ENCODE data around the gene KIF18B.

KIF18B gene

DNA sequence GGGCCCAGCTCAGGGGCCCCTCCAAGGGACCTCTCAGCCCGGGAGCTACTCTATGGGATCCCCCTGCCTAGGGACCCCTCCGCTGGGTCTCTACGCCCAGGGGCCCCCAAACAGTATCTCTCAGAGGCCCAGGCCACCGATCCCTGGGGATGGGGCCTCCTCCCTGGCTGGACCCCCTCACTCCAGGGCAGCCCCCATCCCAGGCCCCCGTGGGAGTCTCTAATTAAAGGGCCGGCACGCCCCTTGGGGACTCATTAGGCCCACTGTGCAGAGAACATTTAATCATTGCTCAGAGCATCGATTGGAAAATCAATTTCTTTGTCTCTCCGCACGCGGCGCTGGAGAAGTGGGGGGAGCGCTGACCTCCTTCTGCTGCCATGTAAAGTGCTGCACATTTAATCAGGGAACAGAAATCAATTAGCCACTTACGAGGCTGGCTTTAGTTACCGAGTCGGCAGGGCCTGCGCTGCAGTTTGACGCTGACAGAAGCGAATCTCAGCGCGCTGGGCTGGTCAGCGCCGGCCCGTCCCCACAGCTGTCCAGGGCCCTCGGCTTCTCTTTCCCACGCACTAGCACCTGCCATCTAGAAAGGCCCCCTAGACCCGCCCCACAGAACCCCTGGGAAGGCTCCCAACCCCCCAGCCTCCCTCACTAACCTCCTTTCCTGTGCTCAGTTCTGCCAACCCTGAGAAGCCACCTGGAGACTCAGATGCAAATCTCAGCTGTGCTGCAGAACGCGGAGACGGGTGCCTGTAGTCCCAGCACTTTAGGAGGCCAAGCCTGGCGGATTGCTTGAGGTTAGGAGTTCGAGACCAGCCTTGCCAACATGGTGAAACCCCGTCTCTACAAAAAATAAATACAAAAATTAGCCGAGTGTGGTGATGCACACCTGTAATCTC lies 40.7 kb upstream of the KIF18B start:
- POLR2A ChIA-PET = no interaction called here
- CTCF ChIA-PET = interaction anchor here (1.4 to 1.6 kb wide), 2 partner anchors 10 to 67 kb away, joined by 3 to 5 read pairs; no protein-coding TSS in a partner anchor
- DNase-seq = no peak
- Histone ChIP-seq H3K9me3 (ENCODE audit: control extremely low read depth in 1 of 5, control insufficient read depth in 4 of 5, insufficient read depth in 2 of 5, low read depth in 1 of 5, low read length in 4 of 5) (no peaks in the 10 kb centered on the region), H3K36me3 (ENCODE audit: control insufficient read depth in 4 of 4, insufficient read depth in 4 of 4, low read length in 3 of 4) (no peaks in the 10 kb centered on the region), H3K27ac (ENCODE audit: insufficient read depth in 1 of 2, low read depth in 1 of 2, low read length in 2 of 2, poor library complexity in 1 of 2, severe bottlenecking in 2 of 2) (no peak overlapping the region), H3K27me3 (replicated peaks in 2 of 5; ENCODE audit: control insufficient read depth in 4 of 5, insufficient read depth in 5 of 5, low read length in 4 of 5) (peaks cover 3 to 56% (median 25%) of the 10 kb centered on the region in 5 experiments), H3K4me3 (ENCODE audit: control insufficient read depth in 1 of 7, extremely low read depth in 1 of 7, insufficient read depth in 4 of 7, low read depth in 2 of 7, low read length in 6 of 7) (no peak overlapping the region), H3K4me1 (ENCODE audit: control extremely low read depth in 1 of 4, control insufficient read depth in 4 of 4, insufficient read depth in 4 of 4, low read length in 3 of 4) (peaks cover 0 to 8% (median 3%) of the 10 kb centered on the region in 4 experiments)
- WGBS (ENCODE audit: insufficient coverage) = 40% methylated on average over 33 of the region's 34 CpGs

DNA sequence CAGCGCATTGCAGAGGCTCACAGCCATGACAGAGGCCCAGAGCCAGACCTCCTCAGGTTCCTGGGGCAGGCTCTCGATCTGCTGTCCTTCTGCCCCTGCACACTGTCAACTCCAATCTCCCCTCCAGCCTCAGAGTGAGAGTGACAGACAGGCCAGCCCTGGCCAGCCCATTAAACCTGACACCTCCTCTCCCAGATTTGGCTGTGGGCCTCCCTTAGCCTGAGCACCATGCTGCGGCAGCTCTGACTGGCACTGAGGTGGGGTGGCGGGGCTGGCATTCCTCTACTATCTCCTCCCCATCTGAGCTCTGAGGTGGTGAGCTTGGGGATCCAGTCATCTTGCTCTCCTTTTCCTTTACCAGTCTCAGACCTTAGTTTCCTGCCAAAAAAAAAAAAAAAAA lies 36.0 kb upstream of the KIF18B start:
- WGBS (ENCODE audit: insufficient coverage) = 81% methylated on average over 3 of the region's 4 CpGs
- no peak for DNase-seq
- ChIA-PET POLR2A (no interaction called here), CTCF (no interaction called here)
- H3K36me3 ChIP-seq (ENCODE audit: control insufficient read depth in 4 of 4, insufficient read depth in 4 of 4, low read length in 3 of 4) = no peaks in the 10 kb centered on the region
- no peak overlapping the region for H3K4me3 ChIP-seq (ENCODE audit: control insufficient read depth in 1 of 7, extremely low read depth in 1 of 7, insufficient read depth in 4 of 7, low read depth in 2 of 7, low read length in 6 of 7)
- peaks cover 3 to 78% (median 25%) of the 10 kb centered on the region in 5 experiments for H3K27me3 ChIP-seq (replicated peaks in 2 of 5; ENCODE audit: control insufficient read depth in 4 of 5, insufficient read depth in 5 of 5, low read length in 4 of 5)
- H3K9me3 ChIP-seq (ENCODE audit: control extremely low read depth in 1 of 5, control insufficient read depth in 4 of 5, insufficient read depth in 2 of 5, low read depth in 1 of 5, low read length in 4 of 5) = no peaks in the 10 kb centered on the region
- peaks cover 0 to 8% (median 3%) of the 10 kb centered on the region in 4 experiments for H3K4me1 ChIP-seq (ENCODE audit: control extremely low read depth in 1 of 4, control insufficient read depth in 4 of 4, insufficient read depth in 4 of 4, low read length in 3 of 4)
- no peak overlapping the region for H3K27ac ChIP-seq (ENCODE audit: insufficient read depth in 1 of 2, low read depth in 1 of 2, low read length in 2 of 2, poor library complexity in 1 of 2, severe bottlenecking in 2 of 2)

DNA sequence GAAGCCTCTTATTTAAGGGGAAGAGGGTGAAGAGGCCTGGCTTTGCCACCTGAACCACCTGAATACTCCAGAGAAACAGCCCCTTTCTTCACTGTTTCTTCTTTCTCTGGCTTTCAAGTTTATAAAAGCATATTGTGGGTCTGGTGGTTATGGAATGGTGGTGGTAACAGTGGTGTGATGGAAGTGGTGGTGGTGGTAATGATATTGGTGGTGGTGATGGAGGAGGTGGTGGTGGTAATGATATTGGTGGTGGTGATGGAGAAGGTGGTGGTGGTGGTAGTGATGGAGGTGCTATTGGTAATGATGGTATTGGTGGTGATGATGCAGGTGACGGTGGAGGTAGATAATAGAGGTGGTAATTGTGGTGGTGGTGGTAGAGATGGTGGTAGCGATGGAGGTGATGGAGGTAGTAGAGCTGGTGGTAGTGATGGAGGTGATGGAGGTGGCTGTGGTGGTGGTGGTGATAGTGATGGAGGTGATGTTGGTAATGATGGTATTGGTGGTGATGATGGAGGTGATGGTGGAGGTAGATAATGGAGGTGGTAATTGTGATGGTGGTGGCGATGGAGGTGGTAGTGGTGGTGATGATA lies 34.6 kb upstream of the KIF18B start:
- WGBS (ENCODE audit: insufficient coverage) = 100% methylated on average over 3 of the region's 3 CpGs

DNA sequence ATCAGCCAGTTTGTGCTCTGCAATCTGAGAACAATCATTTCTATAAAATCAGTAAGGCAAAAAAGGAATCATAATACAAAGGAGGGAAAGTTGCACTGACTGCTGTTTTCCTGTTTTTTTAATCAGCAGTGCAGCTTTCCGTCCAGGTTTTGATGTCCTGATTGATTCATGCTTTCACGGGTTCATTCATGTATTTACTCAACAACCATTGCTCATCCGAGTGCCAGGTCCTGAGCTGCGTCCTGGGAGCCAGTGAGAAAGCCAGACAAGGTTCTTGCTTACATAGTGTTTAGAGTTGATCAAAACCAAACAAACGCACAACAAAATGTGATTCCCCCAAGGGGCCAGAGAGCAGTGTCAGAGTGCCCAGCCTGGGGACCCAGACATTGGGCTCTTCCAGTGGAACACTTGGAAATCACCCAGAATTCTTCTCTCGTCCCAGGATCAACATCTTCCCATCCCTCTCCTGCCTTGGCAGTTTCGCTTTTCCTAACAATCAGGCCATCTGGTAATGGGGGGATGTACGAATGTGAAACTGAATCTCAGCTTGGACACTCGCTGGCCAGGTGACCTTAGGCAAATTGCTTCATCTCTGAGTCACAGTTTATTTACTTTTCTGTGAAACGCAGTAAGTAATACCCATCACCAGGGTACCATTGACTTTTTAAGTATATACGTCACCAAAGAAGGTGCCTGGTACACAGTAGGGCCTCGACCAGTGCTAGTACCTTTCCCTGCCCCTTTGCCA lies 33.8 kb upstream of the KIF18B start:
- no peaks in the 10 kb centered on the region for H3K36me3 ChIP-seq (ENCODE audit: control insufficient read depth in 4 of 4, insufficient read depth in 4 of 4, low read length in 3 of 4)
- 76% methylated on average over 8 of the region's 12 CpGs for WGBS (ENCODE audit: insufficient coverage)
- no peak overlapping the region for H3K4me3 ChIP-seq (ENCODE audit: control insufficient read depth in 1 of 7, extremely low read depth in 1 of 7, insufficient read depth in 4 of 7, low read depth in 2 of 7, low read length in 6 of 7)
- H3K27me3 ChIP-seq (replicated peaks in 2 of 5; ENCODE audit: control insufficient read depth in 4 of 5, insufficient read depth in 5 of 5, low read length in 4 of 5) = peaks cover under 1 to 78% (median 31%) of the 10 kb centered on the region in 5 experiments
- no peak overlapping the region for H3K27ac ChIP-seq (ENCODE audit: insufficient read depth in 1 of 2, low read depth in 1 of 2, low read length in 2 of 2, poor library complexity in 1 of 2, severe bottlenecking in 2 of 2)
- ChIA-PET POLR2A (no interaction called here), CTCF (interaction anchor here (1.2 to 1.9 kb wide), 2 partner anchors 11 to 21 kb away, joined by 3 to 4 read pairs; no protein-coding TSS in a partner anchor)
- DNase-seq = no peak
- H3K4me1 ChIP-seq (ENCODE audit: control extremely low read depth in 1 of 4, control insufficient read depth in 4 of 4, insufficient read depth in 4 of 4, low read length in 3 of 4) = no peaks in the 10 kb centered on the region
- no peaks in the 10 kb centered on the region for H3K9me3 ChIP-seq (ENCODE audit: control extremely low read depth in 1 of 5, control insufficient read depth in 4 of 5, insufficient read depth in 2 of 5, low read depth in 1 of 5, low read length in 4 of 5)

More for the DNA sequence above, 34.6 kb upstream of the KIF18B start:
- Histone ChIP-seq H3K27ac (ENCODE audit: insufficient read depth in 1 of 2, low read depth in 1 of 2, low read length in 2 of 2, poor library complexity in 1 of 2, severe bottlenecking in 2 of 2) (no peak overlapping the region), H3K9me3 (ENCODE audit: control extremely low read depth in 1 of 5, control insufficient read depth in 4 of 5, insufficient read depth in 2 of 5, low read depth in 1 of 5, low read length in 4 of 5) (no peaks in the 10 kb centered on the region), H3K27me3 (replicated peaks in 2 of 5; ENCODE audit: control insufficient read depth in 4 of 5, insufficient read depth in 5 of 5, low read length in 4 of 5) (peaks cover 3 to 78% (median 25%) of the 10 kb centered on the region in 5 experiments), H3K4me1 (ENCODE audit: control extremely low read depth in 1 of 4, control insufficient read depth in 4 of 4, insufficient read depth in 4 of 4, low read length in 3 of 4) (peaks cover 0 to under 1% (median 0%) of the 10 kb centered on the region in 4 experiments), H3K4me3 (ENCODE audit: control insufficient read depth in 1 of 7, extremely low read depth in 1 of 7, insufficient read depth in 4 of 7, low read depth in 2 of 7, low read length in 6 of 7) (no peak overlapping the region), H3K36me3 (ENCODE audit: control insufficient read depth in 4 of 4, insufficient read depth in 4 of 4, low read length in 3 of 4) (no peaks in the 10 kb centered on the region)
- ChIA-PET POLR2A (no interaction called here), CTCF (no interaction called here)
- DNase-seq = no peak

DNA sequence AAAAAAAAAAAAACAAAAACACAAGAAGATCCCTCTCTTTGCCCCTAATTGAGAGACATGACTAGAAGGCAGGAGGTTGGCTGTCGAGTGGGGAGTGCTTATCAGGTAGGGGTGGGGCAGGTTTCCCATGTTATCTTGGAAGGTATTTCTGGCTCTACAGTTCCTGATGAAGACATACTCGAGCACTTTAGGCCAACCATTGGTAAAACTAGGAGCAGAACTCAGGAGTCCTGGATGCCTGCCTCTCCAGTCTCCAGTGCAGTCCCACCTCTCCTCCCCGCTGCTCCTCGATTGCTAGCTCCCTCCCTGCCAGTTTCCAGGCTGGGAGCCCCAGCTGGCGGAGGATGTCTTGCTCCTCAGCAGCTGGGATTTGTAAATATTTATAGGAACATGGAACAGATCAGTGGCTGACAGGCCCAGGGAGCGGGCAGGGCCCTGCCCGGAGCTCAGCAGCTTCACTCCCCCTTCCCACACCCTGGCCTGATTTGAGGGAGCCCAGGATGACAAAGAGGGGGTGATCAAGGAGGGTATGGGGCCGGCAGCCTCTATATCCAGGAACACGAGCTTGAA lies 31.9 kb upstream of the KIF18B start:
- Histone ChIP-seq H3K4me1 (ENCODE audit: control extremely low read depth in 1 of 4, control insufficient read depth in 4 of 4, insufficient read depth in 4 of 4, low read length in 3 of 4) (no peaks in the 10 kb centered on the region), H3K27ac (ENCODE audit: insufficient read depth in 1 of 2, low read depth in 1 of 2, low read length in 2 of 2, poor library complexity in 1 of 2, severe bottlenecking in 2 of 2) (no peak overlapping the region), H3K9me3 (ENCODE audit: control extremely low read depth in 1 of 5, control insufficient read depth in 4 of 5, insufficient read depth in 2 of 5, low read depth in 1 of 5, low read length in 4 of 5) (no peaks in the 10 kb centered on the region), H3K36me3 (ENCODE audit: control insufficient read depth in 4 of 4, insufficient read depth in 4 of 4, low read length in 3 of 4) (no peaks in the 10 kb centered on the region), H3K4me3 (ENCODE audit: control insufficient read depth in 1 of 7, extremely low read depth in 1 of 7, insufficient read depth in 4 of 7, low read depth in 2 of 7, low read length in 6 of 7) (no peak overlapping the region), H3K27me3 (replicated peaks in 2 of 5; ENCODE audit: control insufficient read depth in 4 of 5, insufficient read depth in 5 of 5, low read length in 4 of 5) (peaks cover 2 to 81% (median 31%) of the 10 kb centered on the region in 5 experiments)
- ChIA-PET POLR2A (no interaction called here), CTCF (interaction anchor here (1.2 to 1.9 kb wide), 2 partner anchors 9 to 17 kb away, joined by 3 to 4 read pairs; no protein-coding TSS in a partner anchor)
- no peak for DNase-seq
- 78% methylated on average over 6 of the region's 9 CpGs for WGBS (ENCODE audit: insufficient coverage)

DNA sequence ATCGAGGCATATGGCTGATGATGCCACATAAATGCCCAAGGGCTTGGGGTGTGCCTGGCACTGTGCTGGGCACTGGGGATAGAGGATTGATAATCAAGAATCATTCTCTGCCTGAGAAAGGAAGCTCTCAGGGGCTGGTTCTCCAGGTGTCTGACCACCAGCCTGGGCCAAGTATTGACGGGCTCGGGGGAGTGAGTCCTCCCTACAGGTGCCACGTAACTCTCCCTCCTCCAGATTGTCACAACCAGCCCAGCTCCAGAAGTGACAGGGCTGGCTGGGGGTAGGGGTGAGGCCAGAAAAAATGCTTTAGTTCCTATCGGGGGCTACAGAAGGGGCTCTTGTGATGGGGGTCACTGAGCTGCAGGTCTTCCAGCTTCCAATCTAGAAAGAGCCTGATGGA lies 31.2 kb upstream of the KIF18B start:
- no peak for DNase-seq
- H3K27ac ChIP-seq (ENCODE audit: insufficient read depth in 1 of 2, low read depth in 1 of 2, low read length in 2 of 2, poor library complexity in 1 of 2, severe bottlenecking in 2 of 2) = no peak overlapping the region
- WGBS (ENCODE audit: insufficient coverage) = 92% methylated on average over 2 of the region's 5 CpGs
- H3K9me3 ChIP-seq (ENCODE audit: control extremely low read depth in 1 of 5, control insufficient read depth in 4 of 5, insufficient read depth in 2 of 5, low read depth in 1 of 5, low read length in 4 of 5) = no peaks in the 10 kb centered on the region
- H3K4me1 ChIP-seq (ENCODE audit: control extremely low read depth in 1 of 4, control insufficient read depth in 4 of 4, insufficient read depth in 4 of 4, low read length in 3 of 4) = no peaks in the 10 kb centered on the region
- ChIA-PET POLR2A (no interaction called here), CTCF (interaction anchor here (0.8 to 2.1 kb wide), 3 partner anchors 11 to 41 kb away, joined by 3 to 7 read pairs (median 5); no protein-coding TSS in a partner anchor)
- peaks cover 5 to 86% (median 31%) of the 10 kb centered on the region in 5 experiments for H3K27me3 ChIP-seq (replicated peaks in 2 of 5; ENCODE audit: control insufficient read depth in 4 of 5, insufficient read depth in 5 of 5, low read length in 4 of 5)
- H3K36me3 ChIP-seq (ENCODE audit: control insufficient read depth in 4 of 4, insufficient read depth in 4 of 4, low read length in 3 of 4) = no peaks in the 10 kb centered on the region
- H3K4me3 ChIP-seq (ENCODE audit: control insufficient read depth in 1 of 7, extremely low read depth in 1 of 7, insufficient read depth in 4 of 7, low read depth in 2 of 7, low read length in 6 of 7) = no peak overlapping the region

Data from common myeloid progenitor, CD34-positive (primary cell).